ENCODE data around the gene ADGRG4.

ADGRG4 gene

DNA sequence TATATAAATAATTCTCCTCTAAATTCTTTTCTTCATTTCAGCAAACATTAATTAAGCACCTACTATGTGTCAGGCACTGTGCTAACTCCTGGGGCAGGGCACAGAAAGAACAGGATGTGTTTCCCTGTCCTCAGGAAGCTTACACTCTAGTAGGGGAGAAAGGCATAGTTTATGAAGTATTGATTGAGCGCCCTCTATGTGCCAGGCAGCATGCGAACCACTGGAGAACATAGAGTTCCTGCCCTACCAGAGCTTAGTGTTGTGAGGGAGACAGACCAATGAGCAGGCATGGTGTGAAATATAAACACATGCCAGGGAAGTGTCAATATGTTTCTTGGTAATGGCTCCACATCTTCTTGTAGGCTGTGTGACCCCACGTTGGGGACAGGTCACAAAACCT, 3.7 kb downstream of the ADGRG4 start:
- DNase-seq (ENCODE audit: low read depth), result no peak

DNA sequence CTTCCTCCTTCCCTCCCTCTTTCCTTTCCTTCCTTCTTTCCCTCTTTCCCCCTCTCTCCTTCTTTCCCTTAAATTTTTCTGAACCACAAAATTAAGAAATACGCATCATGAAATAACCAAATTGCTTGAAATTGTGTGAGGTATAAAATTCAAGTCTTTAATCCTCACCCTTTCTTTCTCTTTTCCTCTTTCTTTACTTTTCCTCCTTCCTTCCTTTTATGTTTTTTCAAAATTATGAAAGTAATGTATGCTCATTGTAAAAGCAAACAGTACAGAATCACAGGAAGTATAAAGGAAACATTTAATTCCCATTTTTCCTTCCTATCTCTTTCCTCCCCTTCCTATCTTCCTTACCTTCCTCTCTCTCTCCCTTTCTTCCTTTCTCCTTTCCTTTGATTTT, 5.4 kb downstream of the ADGRG4 start:
- DNase-seq (ENCODE audit: low read depth), result no peak

DNA sequence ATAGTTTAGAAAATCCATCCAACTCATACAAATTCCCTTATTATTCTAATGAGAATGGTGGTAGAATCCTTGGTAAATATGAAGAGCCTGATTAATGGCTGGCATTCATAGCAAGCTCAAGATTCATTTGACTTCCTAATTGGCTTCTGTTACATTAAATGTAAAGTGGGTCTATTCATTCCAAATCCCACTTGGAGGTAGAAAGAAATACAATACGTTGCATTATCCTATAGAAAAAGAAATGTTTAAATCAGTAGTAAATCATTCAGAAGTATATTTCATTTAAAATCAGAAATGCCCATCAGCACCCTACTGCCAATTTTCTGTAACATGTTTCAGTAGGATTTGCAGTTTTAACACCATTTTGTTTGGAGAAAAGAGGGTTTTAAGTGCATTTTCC, 6.7 kb downstream of the ADGRG4 start:
- no peak for DNase-seq (ENCODE audit: low read depth)

DNA sequence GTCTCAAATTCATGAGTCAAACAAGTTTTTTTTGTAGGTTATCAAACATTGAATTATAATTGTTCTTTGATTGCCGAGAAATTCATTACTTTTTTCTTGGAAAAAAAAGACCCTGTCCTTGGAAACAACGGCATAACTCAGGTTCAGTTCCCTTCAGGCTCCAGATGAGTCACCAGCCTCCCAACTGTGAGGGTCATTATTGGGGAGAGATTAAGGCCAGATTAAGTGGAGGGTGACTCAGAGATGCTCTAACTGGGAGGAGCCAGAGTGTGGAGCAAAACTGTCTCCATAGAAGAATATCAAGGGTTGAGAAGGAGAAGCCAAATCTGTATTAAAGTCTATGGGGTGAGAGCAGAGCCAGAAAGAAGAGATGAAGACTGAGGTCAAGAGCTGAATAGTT, 9.6 kb downstream of the ADGRG4 start:
- DNase-seq (ENCODE audit: low read depth), result no peak

DNA sequence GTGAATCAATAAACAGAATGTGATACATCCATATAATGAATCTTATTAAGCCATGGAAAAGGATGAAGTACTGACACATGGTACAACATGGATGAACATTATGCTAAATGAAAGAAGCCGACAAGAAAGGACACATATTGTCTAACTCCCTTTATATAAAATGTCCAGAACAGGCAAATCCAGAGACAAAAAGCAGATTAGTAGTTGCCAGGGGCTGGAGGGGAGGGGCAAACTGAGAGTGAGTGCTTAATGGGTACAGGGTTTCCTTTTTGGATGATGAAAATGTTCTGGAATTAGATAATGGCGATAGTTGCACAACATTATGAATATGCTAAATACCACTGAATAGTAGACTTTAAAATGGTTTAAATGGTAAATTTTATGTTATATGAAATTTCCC, 17.4 kb downstream of the ADGRG4 start:
- no peak for DNase-seq (ENCODE audit: low read depth)

DNA sequence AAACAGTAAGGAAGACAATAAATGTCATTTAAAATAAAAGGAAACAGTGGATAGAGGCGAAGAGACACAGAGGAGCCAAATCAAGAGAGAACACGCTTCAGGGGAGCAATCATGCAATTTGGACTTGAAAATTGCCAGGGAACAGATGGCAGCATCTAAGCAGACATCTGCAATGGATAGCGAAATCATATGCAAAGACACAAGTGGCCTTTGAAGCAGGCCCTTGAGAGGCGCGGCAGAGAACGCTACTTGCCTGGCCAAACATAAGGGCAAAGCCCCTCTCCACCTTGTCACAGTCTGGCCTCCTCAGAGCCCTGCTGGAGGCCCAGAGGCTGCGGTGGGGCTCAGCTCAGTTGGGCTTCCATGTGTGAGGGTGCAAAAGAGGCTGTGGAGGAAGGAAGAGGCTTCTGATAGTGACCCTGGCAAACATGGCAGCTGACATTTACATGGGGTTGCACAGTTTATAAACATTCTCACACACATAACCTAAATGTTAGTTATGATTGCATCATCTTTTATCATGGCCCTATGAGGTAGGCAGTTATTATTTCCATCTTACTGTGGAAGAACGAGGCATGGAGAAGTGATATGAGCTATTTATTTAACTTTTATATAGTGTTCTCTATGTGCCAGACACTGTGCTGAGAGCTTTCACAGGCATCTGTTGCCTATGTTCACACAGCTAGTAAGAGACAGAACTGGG, 18.3 kb downstream of the ADGRG4 start:
- no peak for DNase-seq (ENCODE audit: low read depth)

DNA sequence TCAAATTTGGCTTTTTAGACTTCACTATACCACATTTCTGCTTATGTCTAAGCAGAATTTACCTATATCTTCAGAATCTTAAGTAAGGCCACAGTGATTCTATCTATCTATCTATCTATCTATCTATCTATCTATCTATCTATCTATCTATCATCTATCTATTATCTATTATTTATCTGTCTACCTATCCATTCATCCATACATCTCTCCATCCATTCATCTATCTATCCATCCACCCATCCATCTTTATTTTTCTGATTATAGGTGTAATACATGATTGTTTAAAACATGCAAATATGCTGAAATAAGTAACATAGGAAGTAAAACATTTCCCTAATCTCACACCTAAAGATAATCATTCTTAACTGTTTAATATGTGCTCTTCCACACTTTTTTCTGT, 18.8 kb downstream of the ADGRG4 start:
- DNase-seq (ENCODE audit: low read depth), result no peak

DNA sequence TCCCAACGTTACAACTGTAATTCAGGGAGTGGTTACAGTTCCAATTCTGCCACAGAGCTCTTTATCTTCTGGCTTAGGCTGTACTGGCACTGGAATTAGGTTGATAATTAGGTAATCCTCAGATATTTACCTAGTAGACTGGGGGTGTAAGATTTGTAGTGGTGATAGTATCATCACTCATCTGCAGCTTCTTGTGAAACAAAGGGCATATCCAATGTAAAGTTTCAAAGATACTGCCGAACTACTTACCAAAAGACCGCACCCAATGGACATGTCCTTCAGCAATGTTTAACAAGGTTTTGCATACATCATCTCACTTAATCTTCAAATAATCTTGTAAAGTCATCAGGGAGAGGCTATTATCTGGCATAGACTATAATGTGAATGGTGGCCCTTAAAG, 20.8 kb downstream of the ADGRG4 start:
- no peak for DNase-seq (ENCODE audit: low read depth)

DNA sequence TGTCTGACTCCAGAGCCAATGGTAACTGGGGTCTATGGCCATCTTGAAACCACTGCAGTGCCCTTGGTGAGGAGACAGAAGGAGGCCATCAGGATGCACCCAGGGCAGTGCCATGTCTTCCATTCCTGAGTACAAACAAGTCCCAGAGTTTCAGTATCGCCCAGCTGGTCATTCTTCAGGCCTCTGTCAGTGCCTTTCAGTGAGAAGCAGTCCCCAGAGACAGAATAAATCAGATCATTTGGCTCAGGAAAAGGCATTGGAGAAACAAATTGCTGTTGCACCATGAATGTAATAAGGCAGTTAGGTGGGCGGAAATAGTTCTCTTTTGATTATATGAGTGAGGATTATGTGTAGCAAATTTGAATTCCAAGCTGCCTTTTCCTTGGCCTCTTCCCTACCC, 21.3 kb downstream of the ADGRG4 start:
- DNase-seq (ENCODE audit: low read depth), result no peak

DNA sequence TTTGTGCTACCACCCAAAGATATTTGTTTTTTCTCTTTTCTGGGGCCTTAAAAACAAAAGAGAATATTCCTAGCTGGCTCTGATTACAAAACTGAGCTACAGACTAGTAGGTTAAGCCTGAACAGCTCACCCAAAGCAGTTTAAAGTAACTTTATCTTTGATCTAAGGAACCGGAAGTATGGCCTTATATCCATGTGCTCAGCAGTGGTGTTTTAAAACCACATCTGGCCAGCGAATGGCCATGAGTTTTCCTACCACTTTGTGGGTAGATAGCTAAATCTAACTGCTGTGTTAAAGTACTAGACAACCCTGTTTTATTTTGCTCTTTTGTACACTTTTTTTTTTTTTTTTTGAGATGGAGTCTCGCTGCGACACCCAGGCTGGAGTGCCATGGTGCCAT, 24.6 kb downstream of the ADGRG4 start:
- DNase-seq (ENCODE audit: low read depth), result no peak

DNA sequence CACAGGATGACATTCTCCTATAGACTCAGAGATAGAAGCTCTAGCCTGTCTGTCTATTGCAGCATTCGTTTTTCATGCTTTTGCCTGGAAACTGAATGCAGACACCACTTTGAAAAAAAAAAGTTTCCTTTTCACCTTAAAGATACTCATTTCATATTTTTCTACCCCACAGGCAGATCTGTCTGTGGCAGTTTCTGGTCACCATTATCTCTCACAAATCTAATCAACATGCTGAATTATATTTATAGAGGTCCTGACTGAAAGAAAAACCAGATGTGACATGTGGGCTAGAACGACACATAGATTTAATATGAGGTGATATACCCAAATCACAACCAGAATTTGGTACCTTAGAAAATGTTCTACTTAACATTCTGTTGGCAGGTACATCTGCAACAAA, 28.2 kb downstream of the ADGRG4 start:
- DNase-seq (ENCODE audit: low read depth), result no peak

DNA sequence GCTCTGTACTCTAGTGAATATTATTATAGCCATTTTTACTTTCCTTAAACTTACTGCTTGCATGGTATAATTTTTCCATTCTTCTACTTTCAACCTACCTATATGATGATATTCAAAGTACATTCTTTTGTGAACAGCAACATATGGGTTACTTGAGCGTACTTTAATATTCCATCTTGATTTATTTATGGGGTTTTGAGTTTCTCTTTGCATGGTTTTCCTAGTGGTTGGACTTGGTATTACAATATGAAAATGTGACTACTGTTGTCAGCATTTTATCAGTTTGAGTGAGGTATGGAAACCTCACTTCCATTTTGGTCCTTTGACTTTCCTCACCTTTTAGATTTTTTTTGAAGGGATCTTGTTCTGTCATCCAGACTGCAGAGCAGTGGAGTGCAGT, 35.9 kb downstream of the ADGRG4 start:
- DNase-seq (ENCODE audit: low read depth), result no peak

DNA sequence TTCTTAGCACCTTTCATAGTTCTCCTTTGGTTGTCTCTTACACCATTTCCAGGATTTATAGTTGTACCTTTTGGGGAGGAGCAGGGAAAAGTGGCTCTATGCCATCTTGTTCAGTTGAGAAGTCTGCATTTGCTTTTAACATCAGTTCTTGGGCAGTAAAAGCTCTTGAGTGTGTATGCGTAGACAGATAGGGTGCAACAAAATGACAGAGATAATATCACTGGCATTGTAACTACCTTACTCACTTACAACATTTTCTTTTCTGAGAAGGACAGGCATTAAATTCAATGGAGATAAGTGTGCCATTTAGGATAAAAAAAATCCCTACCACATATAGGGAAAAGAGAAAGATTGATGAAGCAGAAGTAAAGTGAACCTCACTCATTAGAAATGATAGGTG, 38.9 kb downstream of the ADGRG4 start:
- DNase-seq (ENCODE audit: low read depth), result no peak

DNA sequence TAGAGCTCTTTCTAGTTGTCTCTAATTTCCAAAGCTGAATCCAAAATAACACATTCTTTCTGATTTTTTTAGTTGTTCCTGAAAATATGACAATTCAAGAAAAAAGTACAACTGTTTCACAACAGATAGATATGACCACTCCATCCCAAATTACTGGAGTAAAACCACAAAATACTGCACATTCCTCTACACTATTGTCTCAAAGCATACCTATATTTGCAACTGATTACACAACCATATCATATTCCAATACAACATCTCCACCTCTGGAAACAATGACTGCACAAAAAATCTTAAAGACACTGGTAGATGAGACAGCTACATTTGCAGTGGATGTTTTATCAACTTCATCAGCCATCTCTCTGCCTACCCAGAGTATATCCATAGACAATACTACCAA, 43.6 kb downstream of the ADGRG4 start:
- no peak for DNase-seq (ENCODE audit: low read depth)

DNA sequence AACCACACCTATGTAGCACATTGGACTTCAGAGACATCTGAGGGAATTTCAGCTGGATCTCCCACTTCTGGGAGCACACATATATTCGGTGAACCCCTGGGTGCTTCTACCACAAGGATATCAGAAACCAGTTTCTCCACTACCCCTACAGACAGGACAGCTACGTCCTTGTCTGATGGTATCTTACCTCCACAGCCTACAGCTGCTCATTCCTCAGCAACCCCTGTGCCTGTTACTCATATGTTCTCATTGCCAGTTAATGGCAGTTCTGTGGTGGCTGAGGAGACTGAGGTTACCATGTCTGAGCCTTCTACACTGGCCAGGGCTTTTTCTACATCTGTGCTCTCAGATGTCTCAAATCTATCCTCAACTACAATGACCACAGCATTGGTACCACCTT, 45.7 kb downstream of the ADGRG4 start:
- DNase-seq (ENCODE audit: low read depth), result no peak

DNA sequence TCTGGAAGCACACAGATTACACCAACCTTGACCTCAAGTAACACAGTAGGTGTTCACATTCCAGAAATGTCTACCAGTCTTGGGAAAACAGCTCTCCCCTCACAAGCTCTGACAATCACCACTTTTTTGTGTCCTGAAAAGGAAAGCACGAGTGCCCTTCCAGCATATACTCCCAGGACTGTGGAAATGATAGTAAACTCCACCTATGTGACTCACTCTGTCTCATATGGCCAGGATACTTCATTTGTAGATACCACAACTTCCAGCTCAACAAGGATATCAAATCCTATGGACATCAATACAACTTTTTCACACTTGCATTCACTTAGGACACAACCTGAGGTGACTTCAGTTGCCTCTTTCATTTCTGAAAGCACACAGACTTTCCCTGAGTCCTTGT, 46.9 kb downstream of the ADGRG4 start:
- no peak for DNase-seq (ENCODE audit: low read depth)

DNA sequence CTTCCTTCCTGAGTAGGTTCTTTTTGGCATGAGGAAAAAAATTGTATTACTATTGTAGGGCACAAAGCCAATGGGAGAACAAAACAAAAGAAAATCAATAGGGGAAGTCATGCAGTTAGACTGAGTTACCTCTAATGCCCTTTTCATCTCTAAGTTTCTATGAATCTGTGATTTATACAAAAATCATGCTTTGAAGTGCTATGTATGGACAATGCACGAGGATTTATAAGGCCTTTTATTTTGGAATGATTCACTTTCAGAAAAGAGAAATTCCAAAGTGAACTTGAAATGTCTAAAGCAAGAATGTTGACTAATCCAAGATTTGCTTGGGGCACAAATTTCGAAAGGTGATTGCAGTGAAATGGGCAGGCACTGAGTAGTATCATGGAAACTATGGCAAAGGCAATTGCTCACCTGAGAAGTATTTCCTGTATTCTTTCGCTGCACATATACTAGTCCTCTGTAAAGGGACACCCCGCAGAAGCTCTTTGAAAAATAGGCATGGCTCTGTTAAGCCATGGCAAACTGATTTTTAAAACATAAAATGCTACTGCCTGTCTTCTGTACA, 52.8 kb downstream of the ADGRG4 start:
- DNase-seq (ENCODE audit: low read depth), result no peak

DNA sequence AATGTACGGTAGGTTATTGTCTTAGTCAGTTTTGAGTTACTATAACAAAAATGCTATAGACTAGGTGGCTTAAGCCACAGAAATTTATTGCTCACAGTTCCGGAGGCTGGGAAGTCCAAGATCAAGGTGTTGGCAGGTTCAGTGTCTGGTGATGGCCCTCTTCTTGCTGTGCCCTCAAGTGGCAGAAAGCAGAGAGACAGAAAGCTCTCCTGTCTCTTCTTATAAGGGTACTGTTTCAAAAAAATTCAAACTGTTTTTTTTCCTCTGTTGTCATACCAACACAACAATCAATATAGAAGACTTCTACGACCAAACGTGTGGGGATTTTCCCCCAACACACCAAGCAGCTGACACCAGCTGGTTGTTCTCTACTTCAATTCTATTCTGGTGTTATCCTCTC, 53.4 kb downstream of the ADGRG4 start:
- DNase-seq (ENCODE audit: low read depth), result no peak

DNA sequence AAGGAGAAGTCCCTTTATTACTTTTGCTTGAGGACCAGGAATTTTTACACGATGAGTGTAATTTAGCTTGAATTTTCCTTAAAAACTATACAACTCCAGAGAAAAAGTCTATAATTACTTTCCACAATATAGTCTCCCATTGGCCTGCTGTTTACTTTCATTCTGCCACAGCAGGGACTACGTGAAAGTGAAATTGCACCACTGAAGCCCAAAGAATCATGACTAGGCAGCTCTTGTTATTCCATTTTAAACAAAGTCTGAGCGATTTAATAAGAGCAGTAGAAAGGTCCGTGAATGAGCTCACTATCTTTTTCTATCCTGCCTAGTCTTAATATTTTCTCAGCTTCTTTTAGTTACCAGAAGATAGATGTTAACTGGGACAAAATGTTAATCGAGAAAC, 68.6 kb downstream of the ADGRG4 start:
- DNase-seq (ENCODE audit: low read depth), result no peak

DNA sequence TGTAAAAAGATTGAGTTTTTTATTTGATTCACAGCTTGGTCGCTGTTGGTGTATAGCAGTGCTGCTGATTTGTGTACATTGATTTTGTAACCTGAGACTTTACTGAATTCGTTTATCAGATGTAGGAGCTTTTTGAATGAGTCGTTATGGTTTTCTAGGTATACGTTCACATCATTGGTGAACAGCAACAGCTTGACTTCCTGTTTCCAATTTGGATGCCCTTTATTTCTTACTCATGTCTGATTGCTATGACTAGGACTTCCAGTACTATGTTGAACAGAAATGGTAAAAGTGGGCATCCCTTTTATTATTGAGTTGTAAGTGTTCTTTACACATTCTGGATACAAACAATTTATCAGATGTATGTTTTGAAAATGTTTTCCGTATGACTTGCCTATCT, 76.0 kb downstream of the ADGRG4 start:
- DNase-seq (ENCODE audit: low read depth), result no peak

DNA sequence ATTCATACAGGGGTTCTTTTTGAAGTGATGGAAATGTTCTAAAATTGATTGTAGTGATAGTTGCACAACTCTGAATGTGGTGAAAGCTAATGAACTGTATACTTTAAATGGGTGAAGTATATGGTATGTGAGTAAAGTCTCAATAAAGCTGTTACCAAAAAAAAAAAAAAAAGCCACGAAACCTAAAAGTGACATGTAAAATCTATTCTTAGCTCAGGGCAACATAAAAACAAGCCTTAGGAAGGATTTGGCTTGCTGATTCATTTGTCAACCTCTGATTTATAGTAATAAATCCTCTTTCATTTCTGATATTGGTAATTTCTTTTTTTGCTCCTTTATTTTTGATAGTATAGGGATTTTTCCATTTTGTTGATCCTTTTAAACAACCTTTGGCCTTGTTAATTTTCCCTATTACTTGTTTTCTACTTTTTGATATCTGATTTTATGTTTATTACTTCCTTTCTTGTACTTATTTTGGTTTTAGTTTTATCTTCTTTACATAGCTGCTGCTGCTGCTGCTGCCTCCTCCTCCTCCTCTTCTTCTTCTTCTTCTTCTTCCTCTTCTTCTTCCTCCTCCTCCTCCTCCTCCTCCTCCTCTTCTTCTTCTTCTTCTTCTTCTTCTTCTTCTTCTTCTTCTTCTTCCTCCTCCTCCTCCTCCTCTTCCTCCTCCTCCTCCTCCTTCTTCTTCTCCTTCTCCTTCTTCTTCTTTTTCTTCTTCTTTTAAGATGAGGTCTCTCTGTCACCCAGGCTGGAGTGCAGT, 79.4 kb downstream of the ADGRG4 start:
- no peak for DNase-seq (ENCODE audit: low read depth)

DNA sequence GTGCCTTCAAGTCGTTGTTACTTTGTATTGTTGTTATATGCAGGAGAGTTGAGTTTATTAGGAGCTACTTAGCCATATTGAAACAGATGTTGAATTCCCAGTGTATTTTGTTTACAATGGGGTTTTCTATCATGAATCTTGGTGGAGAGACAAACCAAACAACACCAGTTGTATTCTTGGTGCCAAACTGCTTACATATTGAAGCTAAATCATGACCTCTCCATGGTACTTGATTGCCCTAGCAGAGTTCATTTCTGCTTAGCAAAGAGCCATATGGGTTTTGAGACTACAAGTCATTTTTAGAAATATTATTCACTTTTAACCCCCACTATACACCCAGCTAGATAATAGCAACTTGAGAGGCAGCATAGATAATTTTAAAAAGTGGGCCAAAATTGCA, 85.4 kb downstream of the ADGRG4 start:
- no peak for DNase-seq (ENCODE audit: low read depth)

DNA sequence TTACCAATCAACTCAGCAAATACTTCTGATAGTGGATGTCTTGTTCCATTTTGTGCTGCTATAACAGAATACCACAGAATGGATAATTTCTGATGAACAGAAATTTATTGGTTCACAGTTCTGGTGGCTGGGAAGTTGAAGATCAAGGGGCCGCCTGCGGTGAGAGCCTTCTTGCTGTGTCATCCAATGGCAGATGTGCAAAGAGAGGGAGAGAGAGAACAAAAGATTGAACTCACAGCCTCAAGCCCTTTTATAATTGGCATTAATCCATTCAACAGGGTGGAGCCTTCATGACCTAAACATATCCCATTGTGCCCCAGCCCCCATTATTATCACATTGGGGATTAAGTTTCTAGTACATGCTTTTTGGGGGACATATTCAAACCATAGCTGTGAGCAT, 86.1 kb downstream of the ADGRG4 start:
- no peak for DNase-seq (ENCODE audit: low read depth)
